GM18907 (cell line): ENCODE data around the gene HNRNPA2B1.
"Not testable (repeated sequence)": the region's sequence is repeated elsewhere in the genome, so short reads cannot be mapped to it uniquely, and the experiment has no call there.

Experiments used
- ATAC-seq: cut with Tn5 transposase; IDR thresholded peaks from one replicate; pipeline ENCODE4 v1.9.1; 2021; ENCODE audit warnings: mild to moderate bottlenecking, moderate library complexity; ENCODE audit not compliant: unreplicated experiment

HNRNPA2B1 gene

DNA sequence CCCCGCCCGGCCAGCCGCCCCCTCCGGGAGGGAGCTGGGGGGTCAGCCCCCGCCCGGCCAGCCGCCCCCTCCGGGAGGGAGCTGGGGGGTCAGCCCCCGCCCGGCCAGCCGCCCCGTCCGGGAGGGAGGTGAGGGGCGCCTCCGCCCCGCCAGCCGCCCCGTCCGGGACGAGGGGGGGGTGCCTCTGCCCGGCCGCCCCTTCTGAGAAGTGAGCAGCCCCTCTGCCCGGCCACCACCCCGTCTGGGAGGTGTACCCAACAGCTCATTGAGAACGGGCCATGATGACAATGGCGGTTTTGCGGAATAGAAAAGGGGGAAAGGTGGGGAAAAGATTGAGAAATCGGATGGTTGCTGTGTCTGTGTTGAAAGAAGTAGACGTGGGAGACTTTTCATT lies 52.2 kb downstream of the HNRNPA2B1 start:
- ATAC-seq, result not testable (repeated sequence)

DNA sequence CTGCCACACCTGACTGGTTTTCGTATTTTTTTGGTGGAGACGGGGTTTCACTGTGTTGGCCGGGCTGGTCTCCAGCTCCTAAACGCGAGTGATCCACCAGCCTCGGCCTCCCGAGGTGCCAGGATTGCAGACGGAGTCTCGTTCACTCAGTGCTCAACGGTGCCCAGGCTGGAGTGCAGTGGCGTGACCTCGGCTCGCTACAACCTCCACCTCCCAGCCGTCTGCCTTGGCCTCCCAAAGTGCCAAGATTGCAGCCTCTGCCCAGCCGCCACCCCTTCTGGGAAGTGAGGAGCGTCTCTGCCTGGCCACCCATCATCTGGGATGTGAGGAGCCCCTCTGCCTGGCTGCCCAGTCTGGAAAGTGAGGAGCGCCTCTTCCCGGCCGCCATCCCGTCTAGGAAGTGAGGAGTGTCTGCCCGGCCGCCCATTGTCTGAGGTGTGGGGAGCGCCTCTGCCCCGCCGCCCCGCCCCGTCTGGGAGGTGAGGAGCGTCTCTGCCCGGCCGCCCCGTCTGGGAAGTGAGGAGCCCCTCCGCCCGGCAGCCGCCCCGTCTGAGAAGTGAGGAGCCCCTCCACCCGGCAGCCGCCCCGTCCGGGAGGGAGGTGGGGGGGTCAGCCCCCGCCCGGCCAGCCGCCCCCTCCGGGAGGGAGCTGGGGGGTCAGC lies 52.8 kb downstream of the HNRNPA2B1 start:
- not testable (repeated sequence) for ATAC-seq

DNA sequence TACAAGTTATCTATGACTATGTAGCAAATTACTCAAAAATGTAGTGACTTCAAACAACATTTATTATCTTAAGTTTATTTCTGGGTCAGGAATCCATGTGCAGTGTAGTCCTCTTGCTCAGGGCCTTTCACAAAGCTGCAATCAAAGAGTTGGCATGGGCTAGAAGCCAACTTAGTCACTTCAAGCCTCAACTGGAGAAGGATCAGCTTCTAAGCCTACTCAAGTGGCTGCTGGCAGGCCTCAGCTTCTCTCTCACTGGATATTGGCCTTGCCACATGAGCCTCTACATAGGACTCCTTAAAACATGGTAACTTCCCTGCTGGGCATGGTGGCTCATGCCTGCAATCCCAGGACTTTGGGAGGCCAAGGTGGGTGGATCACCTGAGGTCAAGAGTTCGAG lies 53.5 kb downstream of the HNRNPA2B1 start:
- ATAC-seq, result no peak

DNA sequence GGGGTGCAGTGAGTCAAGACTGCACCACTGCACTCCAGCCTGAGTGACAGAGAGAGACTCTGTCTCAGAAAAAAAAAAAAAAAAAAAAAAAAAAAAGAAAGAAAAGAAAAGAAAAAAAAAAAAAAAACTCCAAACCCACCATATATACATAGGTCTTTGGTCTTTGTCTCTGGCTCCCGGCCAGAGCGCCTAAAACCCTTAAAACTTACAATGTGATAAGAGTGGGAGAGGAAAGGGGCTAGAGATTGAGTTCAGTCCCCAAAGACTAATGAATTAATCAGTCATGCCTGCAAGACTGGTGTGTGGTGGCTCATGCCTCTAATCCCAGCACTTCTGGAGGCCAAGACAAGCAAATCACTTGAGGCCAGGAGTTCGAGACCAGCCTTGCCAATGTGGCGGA lies 55.3 kb downstream of the HNRNPA2B1 start:
- no peak for ATAC-seq

DNA sequence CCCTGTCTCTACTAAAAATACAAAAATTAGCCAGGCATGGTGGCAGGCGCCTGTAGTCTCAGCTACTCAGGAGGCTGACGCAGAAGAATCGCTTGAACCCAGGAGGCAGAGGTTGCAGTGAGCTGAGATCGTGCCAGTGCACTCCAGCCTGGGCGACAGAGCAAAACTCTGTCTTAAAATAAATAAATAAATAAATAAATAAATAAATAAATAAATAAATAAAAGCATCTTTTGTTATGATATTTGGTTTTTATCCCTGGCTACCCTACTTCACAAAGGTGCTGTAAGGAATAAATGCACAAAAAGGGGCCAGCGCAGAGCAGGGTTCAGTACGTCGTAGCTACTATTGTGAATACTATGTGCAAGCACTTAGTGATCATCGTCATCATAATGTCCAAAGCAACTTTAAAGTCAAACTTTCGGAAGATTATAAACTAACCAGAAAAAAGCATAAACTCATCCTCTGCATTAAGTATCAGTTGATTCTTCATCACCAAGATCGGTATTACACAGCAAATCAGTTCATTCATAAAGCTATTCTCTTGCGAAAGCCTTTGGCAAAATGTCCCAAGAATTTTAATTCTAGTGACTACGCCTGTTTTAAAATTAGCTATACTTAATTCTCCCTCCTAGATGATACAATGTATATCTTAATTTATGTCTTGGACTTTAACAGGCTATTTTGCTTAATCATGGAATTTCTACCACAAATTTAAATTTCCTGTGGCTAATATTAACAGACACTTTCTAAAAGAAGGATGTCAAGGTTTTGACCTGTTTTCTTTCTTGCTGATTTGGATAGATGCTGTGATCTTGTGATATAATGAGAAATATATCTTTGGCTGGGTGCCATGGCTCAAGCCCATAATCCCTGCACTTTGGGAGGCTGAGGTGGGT lies 56.1 kb downstream of the HNRNPA2B1 start:
- no peak for ATAC-seq

DNA sequence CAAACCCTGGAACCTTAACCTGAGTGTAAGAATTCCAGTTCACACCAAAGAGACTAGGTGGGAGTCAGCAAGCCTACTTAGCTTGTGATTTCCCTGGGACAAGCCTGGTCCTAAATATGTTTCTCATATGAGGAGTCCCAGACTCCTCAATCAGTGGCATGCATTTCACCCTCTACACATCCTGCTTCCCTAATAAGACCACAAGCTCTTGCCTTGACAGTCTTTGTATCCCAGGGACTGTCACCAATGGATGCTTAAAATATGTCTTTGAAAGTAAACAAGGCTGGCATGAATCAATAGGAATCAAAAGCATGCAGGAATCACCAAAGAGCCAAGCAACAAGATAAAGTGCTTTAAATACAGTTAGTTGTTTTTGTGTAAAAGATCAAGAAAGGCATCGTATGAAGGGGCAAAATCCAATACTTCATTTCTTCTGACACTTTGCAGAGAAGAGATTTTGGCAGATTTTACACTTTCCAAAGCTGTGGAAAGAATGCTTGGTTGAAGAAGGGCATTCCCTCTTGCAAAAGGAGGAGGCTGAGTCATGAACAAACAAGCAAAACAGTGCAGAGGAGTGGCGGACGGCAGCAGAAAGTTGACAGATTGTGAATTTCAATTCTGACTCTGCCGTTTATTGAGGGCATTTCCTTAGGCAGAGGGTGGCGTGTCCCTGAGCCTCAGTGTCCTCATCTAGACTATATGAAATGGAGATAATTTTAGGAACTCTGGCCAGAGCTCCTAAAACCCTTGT lies 57.1 kb downstream of the HNRNPA2B1 start:
- no peak for ATAC-seq

DNA sequence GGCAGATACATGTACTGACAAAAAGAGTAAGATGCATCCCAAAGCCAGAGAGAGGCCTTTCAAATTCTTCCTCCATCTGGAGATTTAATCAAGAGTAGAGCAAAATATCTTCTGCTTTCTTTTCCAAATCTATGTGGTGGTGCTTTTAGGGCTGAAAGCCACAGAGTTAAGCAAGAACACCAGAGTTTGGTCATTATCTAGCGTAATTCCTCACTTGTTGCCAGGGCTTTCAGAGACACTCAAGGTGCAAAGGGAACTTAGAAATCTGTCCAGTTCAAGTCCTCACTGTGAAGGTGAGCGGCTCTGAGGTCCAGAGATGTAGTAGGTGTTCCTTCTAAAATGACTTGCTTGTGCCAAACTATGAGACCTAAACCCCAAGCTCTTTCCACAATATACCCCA lies 59.5 kb downstream of the HNRNPA2B1 start:
- no peak for ATAC-seq

DNA sequence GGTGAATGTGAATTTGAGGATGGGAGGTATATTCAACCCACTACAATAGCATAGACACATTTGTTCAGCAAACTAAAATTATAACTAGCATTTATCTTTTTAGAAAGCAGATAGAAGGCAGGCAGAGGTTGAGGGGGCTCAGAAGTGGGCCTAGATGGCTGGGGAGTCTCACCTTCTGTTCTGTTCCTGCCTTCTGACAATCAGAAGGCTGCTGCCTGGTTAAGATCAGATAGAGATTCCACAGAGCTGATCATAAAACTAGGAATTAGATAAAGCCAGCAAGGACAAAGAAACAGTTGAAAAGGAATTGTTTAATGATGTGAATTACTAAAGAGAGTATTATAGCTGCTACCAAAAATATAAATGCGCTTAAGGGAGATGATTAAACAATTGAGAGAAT lies 60.2 kb downstream of the HNRNPA2B1 start:
- no peak for ATAC-seq
